Measurements from ENCODE around the gene PRKAG2. TPM values are rescaled to one million over a fixed set of nuclear protein-coding genes. Genes with fewer than 3 reads are reported as not detected.

PRKAG2 gene
- total RNA-seq, 4 donors from 2014 or later = 19.5 to 30.8 (median 27.6) TPM

DNA sequence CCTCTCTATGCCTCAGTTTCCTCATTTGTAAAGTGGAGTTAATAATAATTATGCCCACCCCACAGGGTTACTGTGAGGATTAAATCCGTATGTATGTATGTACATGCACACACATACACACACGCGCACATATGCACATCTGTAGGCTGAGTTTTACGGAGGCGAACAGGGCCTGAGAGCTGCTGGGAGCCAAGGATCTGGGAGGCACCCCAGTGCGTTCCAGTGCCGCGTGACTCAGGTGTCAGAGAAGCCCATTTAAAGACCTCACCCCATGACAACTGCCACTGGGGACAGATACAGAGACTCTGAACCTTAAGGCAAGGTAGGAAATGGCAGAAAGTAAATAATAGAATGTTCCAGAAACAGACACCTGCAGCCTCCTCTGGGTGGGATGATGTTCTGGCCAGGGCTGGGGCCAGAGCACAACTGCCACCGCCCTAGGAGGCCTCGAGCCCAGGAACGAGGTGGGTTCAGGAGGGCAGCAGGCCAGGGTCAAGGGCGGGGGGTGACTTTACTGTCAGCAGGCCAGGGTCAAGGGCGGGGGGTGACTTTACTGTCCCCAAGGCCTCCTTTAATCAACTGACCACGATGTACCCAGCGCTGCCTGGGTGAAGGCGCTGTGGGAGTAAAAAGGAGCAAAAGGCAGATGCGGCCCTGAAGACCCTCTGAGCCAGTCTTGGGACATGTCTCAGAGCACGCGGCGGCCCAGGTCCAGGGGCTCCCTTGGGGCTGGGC is 54.9 kb downstream of the PRKAG2 start:
- Histone ChIP-seq H3K4me1 (peaks cover 0 to 14% of the 10 kb centered on the region in 2 donors), H3K27me3 (no peaks in the 10 kb centered on the region), H3K36me3 (no peaks in the 10 kb centered on the region), H3K27ac (peak overlapping the region in 1 of 3 donors; percentile 40), H3K9me3 (no peaks in the 10 kb centered on the region), H3K4me3 (replicated peaks in 1 of 3) (no peak overlapping the region)
- intact Hi-C loops (cut with DNase I) = no loop called here
- TF ChIP-seq, protein P1, sequence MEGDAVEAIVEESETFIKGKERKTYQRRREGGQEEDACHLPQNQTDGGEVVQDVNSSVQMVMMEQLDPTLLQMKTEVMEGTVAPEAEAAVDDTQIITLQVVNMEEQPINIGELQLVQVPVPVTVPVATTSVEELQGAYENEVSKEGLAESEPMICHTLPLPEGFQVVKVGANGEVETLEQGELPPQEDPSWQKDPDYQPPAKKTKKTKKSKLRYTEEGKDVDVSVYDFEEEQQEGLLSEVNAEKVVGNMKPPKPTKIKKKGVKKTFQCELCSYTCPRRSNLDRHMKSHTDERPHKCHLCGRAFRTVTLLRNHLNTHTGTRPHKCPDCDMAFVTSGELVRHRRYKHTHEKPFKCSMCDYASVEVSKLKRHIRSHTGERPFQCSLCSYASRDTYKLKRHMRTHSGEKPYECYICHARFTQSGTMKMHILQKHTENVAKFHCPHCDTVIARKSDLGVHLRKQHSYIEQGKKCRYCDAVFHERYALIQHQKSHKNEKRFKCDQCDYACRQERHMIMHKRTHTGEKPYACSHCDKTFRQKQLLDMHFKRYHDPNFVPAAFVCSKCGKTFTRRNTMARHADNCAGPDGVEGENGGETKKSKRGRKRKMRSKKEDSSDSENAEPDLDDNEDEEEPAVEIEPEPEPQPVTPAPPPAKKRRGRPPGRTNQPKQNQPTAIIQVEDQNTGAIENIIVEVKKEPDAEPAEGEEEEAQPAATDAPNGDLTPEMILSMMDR (IDR thresholded peaks at IDR 0.05) = no peak
- no peak for DNase-seq
- 92 to 94% methylated on average over 17 to 20 of the region's 20 CpGs for WGBS, 2 donors

DNA sequence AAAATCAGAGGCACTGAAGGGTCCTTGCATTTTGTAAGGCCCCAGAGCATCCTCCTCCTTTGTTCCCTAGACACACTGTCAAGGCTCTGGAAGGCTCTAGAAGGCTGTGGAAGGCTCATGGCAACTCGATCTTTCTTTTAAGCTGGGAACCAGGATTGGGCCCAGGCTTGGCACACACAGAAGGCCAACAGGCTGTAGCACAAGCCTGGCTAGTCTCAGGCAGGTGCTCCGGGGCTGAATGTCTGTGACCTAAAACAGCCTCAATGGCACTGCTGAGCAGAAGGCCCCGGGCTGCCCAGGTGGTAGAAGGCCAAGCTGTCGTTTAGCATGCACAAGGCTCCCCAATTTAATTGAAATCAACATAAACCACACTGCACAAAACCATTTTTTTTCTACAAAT is 55.7 kb downstream of the PRKAG2 start:
- peaks cover 0 to 14% of the 10 kb centered on the region in 2 donors for H3K4me1 ChIP-seq
- WGBS, 2 donors = 80 to 90% methylated on average over 4 of the region's 4 CpGs
- no peak for DNase-seq
- H3K27ac ChIP-seq = no peak overlapping the region
- TF ChIP-seq POLR2A (IDR thresholded peaks at IDR 0.05) = no peak
- TF ChIP-seq, protein P1 (IDR thresholded peaks at IDR 0.05) = no peak
- no peaks in the 10 kb centered on the region for H3K9me3 ChIP-seq
- no peaks in the 10 kb centered on the region for H3K36me3 ChIP-seq
- intact Hi-C loops (cut with DNase I) = no loop called here
- H3K27me3 ChIP-seq = no peaks in the 10 kb centered on the region
- H3K4me3 ChIP-seq (replicated peaks in 1 of 3) = no peak overlapping the region

DNA sequence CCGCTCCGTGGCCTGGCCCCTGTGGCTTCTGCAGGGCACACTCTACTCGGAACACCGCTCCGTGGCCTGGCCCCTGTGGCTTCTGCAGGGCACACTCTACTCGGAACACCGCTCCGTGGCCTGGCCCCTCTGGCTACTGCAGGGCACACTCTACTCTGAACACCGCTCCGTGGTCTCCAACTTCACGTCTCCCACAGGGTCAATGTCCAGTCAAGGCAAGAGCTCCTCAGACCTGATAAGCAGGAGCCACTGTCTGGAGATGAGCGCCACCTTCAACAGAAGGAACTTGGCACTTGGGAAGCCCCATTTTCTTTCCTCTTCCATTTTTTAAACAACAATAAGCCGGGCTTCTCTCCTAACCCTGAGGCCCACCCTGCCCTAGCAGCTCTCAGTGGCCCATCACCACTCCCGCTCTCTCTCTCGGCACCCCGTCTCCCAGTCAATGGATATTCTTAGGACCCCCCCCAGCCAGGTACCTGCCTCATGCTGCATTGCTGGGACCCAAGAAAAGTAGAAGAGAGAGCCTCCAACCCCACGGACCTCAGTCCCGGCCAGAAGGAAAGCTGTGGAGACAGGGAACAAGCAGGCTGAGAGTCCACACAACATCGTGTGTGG is 56.3 kb downstream of the PRKAG2 start:
- Histone ChIP-seq H3K4me1 (peaks cover 0 to 8% of the 10 kb centered on the region in 2 donors), H3K27me3 (no peaks in the 10 kb centered on the region), H3K36me3 (no peaks in the 10 kb centered on the region), H3K27ac (no peak overlapping the region), H3K4me3 (replicated peaks in 1 of 3) (no peak overlapping the region), H3K9me3 (no peaks in the 10 kb centered on the region)
- intact Hi-C loops (cut with DNase I) = no loop called here
- DNase-seq = no peak
- 90 to 93% methylated on average over 15 to 16 of the region's 19 CpGs for WGBS, 2 donors
- TF ChIP-seq, protein P1 (IDR thresholded peaks at IDR 0.05) = no peak
- no peak for TF ChIP-seq POLR2A (IDR thresholded peaks at IDR 0.05)

DNA sequence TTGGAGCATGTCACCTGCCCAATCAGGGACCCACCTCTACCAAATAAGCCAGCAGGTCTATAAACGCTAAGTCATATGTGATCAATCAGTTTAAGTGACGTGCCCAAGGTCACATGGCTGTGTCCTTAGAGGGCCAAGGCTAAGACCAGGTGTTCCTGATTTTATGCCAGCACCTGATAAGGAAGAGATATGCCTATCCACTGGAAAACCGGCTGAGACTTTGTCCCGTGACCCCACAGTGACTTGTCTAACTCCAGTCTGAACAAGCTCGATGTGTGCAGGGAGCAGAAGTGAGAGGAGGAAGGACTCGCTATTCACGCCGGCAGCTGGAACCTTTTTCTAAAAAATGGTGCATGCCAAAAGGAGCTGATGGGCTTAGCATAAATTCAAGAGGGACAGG is 57.0 kb downstream of the PRKAG2 start:
- no peak for DNase-seq
- peaks cover 0 to 5% of the 10 kb centered on the region in 2 donors for H3K4me1 ChIP-seq
- intact Hi-C loops (cut with DNase I) = no loop called here
- H3K4me3 ChIP-seq (replicated peaks in 1 of 3) = no peak overlapping the region
- H3K36me3 ChIP-seq = no peaks in the 10 kb centered on the region
- TF ChIP-seq POLR2A (IDR thresholded peaks at IDR 0.05) = no peak
- TF ChIP-seq, protein P1 (IDR thresholded peaks at IDR 0.05) = no peak
- no peaks in the 10 kb centered on the region for H3K9me3 ChIP-seq
- H3K27me3 ChIP-seq = no peaks in the 10 kb centered on the region
- H3K27ac ChIP-seq = no peak overlapping the region
- 92 to 97% methylated on average over 8 of the region's 8 CpGs for WGBS, 2 donors

Measured in thyroid gland (tissue), 4 donors.